GM12864 (cell line): ENCODE measurements around the gene SMC3.
A peak's percentile ranks its signal among the peaks of the same experiment; 100 is the strongest.

Experiments
- DNase-seq: peaks from one replicate; pipeline ENCODE4 v3.0.0-alpha.2; 2011; ENCODE audit warnings: low read depth
- H3K4me3 ChIP-seq: 2 replicates; pipeline ENCODE4 v1.5.1; 2011; ENCODE audit warnings: mild to moderate bottlenecking, low read depth, low read length, control low read depth
- CTCF ChIP-seq: IDR thresholded peaks from 2 replicates; pipeline ENCODE4 v1.5.1; 2011; ENCODE audit warnings: low read depth, mild to moderate bottlenecking, moderate library complexity, low read length, control low read depth, inconsistent platforms; ENCODE audit errors: missing control alignments

Gene SMC3

GRCh38 chr10:110568055-110568735 is 700 bp downstream of the SMC3 start:
- DNase-seq: no peak

GRCh38 chr10:110569122-110569521 is 1.6 kb downstream of the SMC3 start:
- DNase-seq: no peak
- H3K4me3 ChIP-seq: peak overlapping the region; percentile 21; the same call in 1 of the 2 replicates
- TF ChIP-seq CTCF: no peak

More at GRCh38 chr10:110568055-110568735, 700 bp downstream of the SMC3 start:
- TF ChIP-seq CTCF: no peak
- H3K4me3 ChIP-seq: peak overlapping the region; percentile 96

GRCh38 chr10:110569736-110570135 is 2.2 kb downstream of the SMC3 start:
- no peak for DNase-seq
- no peak for TF ChIP-seq CTCF
- H3K4me3 ChIP-seq: no peak overlapping the region; the same call in 1 of the 2 replicates

GRCh38 chr10:110571093-110571743 is 3.7 kb downstream of the SMC3 start:
- no peak for DNase-seq
- TF ChIP-seq CTCF: no peak
- no peak overlapping the region for H3K4me3 ChIP-seq

- no peak for DNase-seq
- no peak for TF ChIP-seq CTCF
- H3K4me3 ChIP-seq: no peak overlapping the region; the same call in 1 of the 2 replicates
Measured at GRCh38 chr10:110572862-110573261, 5.4 kb downstream of the SMC3 start.

- no peak overlapping the region for H3K4me3 ChIP-seq
- no peak for TF ChIP-seq CTCF
- DNase-seq: no peak
Measured at GRCh38 chr10:110574420-110574819, 6.9 kb downstream of the SMC3 start.
